H1 (cell line): ENCODE results near the gene DGUOK. TPM values are rescaled to one million over a fixed set of nuclear protein-coding genes. Genes with fewer than 3 reads are reported as not detected.

ENCODE experiments used
- ASH2L ChIP-seq: fragments of 200-600, 300-600 bp; sonication (generic); IDR thresholded peaks from one replicate; pipeline ENCODE4 v1.7.1; 2017; ENCODE audit warnings: low read length
- CHD7 ChIP-seq: fragments of 300-600 bp; sonication (generic); IDR thresholded peaks from 2 replicates; pipeline ENCODE4 v1.7.1; 2012; ENCODE audit warnings: low read length, moderate library complexity, mild to moderate bottlenecking, inconsistent platforms; ENCODE audit not compliant: insufficient replicate concordance
- CTBP2 ChIP-seq: IDR thresholded peaks from 2 replicates; pipeline ENCODE4 v1.7.0; 2011; ENCODE audit warnings: borderline replicate concordance, mild to moderate bottlenecking, moderate library complexity, mixed read lengths, low read length; ENCODE audit not compliant: insufficient read depth, insufficient read length
- EP300 ChIP-seq, 2 experiments: IDR thresholded peaks; 1 replicate in 1 of 2; 2 replicates in 1 of 2; pipeline ENCODE4 v1.6.1; 2011 to 2012; ENCODE audit warnings: low read depth in 2 of 2, low read length in 2 of 2, mild to moderate bottlenecking in 2 of 2, borderline replicate concordance in 1 of 2, inconsistent platforms in 1 of 2, moderate library complexity in 1 of 2
- JUN ChIP-seq: IDR thresholded peaks from 2 replicates; pipeline ENCODE4 v1.6.1; 2011; ENCODE audit warnings: low read depth, mild to moderate bottlenecking, improper control_type of control experiment, low read length
- KDM1A ChIP-seq: fragments of 200-600, 300-600 bp; sonication (generic); IDR thresholded peaks from 2 replicates; pipeline ENCODE4 v1.7.1; 2016; ENCODE audit warnings: mild to moderate bottlenecking, low read length, borderline replicate concordance
- MAX ChIP-seq: IDR thresholded peaks from 2 replicates; pipeline ENCODE4 v1.6.1; 2012; ENCODE audit warnings: inconsistent platforms
- RAD21 ChIP-seq, 2 experiments: IDR thresholded peaks in 1 of 2; conservative IDR thresholded peaks in 1 of 2; 2 replicates each; pipeline ENCODE4 v1.6.1; 2011; ENCODE audit warnings: low read depth in 2 of 2, low read length in 2 of 2, improper control_type of control experiment in 1 of 2, inconsistent platforms in 1 of 2, mild to moderate bottlenecking in 1 of 2, moderate library complexity in 1 of 2
- RXRA ChIP-seq: IDR thresholded peaks from 2 replicates; pipeline ENCODE4 v1.6.1; 2011; ENCODE audit warnings: low read depth, mild to moderate bottlenecking, low read length, moderate library complexity; ENCODE audit not compliant: insufficient read depth
- SP2 ChIP-seq: IDR thresholded peaks from 2 replicates; pipeline ENCODE4 v1.6.1; 2012; ENCODE audit warnings: mild to moderate bottlenecking, low read length, inconsistent platforms
- SP4 ChIP-seq: IDR thresholded peaks from 2 replicates; pipeline ENCODE4 v1.6.1; 2012; ENCODE audit warnings: low read length, inconsistent platforms
- polyA plus RNA-seq, 7 experiments: library from polyadenylated mRNA; depleted of rRNA in 3 of 7; stranded (reverse) in 5 of 7; unstranded in 2 of 7; fragments of >200 nt in 5 of 7; fragments of 200-250 nt in 2 of 7; gene quantifications; 1 replicate in 5 of 7; 2 replicates in 1 of 7; 4 replicates in 1 of 7; pipeline versions ENCODE4 v1.2.1 to v1.2.3, GENCODE V29; 2011 to 2013; ENCODE audit warnings: missing spikeins in 2 of 7, mixed read lengths in 2 of 7
- total RNA-seq: library from RNA; stranded (reverse); fragmentation: NEBNext Ultra II Directional; extraction: Animal tissue kit (Norgen Biotek cat#: 25700); gene quantifications from 2 replicates; pipeline ENCODE4 v1.2.1, GENCODE V29; 2021

The DGUOK gene
- total and polyA plus RNA-seq, 2 of the 8 experiments (the other 6 are each of a cell fraction or from before 2014, with no cell fraction given): 110 to 168 TPM

GRCh38 chr2:73984922-73985307 lies 58.2 kb downstream of the DGUOK start (continued):
- TF ChIP-seq JUN (no peak), SP2 (no peak), RAD21 (IDR thresholded peaks at IDR 0.05 in 1 of 2, conservative IDR thresholded peaks at IDR 0.05 in 1 of 2; ENCODE audit: low read depth in 2 of 2, low read length in 2 of 2) (no peak), RXRA (no peak), EP300 (IDR thresholded peaks at IDR 0.05; ENCODE audit: borderline replicate concordance in 1 of 2, low read depth in 2 of 2, low read length in 2 of 2) (no peak), ASH2L (no peak), SP4 (no peak), CTBP2 (no peak), KDM1A (no peak), CHD7 (no peak), MAX (no peak)
